ENCODE data around the gene BTBD10.

DNA sequence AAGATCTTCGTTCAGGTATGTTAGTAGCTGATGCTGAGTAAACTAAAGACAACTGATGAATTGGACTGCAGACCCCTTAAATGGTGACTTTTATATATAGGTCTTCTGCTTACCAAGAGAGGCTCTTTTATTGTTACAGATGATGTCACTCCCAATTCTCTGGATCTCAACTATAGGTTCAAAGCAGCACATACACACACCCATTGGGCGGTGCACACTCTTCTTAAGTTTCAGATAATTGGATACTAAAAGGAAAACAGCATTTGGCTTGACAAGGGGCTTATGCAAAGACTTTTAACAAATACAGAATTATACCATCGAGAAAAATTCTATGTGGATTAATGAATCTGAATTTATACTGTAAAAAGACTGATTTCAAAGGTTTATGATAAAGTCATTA lies 32.9 kb upstream of the BTBD10 start, which contains the start of gene PTH:
- TF ChIP-seq POLR2A (IDR thresholded peaks at IDR 0.05) = no peak
- TF ChIP-seq, protein P1, sequence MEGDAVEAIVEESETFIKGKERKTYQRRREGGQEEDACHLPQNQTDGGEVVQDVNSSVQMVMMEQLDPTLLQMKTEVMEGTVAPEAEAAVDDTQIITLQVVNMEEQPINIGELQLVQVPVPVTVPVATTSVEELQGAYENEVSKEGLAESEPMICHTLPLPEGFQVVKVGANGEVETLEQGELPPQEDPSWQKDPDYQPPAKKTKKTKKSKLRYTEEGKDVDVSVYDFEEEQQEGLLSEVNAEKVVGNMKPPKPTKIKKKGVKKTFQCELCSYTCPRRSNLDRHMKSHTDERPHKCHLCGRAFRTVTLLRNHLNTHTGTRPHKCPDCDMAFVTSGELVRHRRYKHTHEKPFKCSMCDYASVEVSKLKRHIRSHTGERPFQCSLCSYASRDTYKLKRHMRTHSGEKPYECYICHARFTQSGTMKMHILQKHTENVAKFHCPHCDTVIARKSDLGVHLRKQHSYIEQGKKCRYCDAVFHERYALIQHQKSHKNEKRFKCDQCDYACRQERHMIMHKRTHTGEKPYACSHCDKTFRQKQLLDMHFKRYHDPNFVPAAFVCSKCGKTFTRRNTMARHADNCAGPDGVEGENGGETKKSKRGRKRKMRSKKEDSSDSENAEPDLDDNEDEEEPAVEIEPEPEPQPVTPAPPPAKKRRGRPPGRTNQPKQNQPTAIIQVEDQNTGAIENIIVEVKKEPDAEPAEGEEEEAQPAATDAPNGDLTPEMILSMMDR (IDR thresholded peaks at IDR 0.05) = no peak
